GM21367 (cell line): Measurements from ENCODE around the gene TOR1AIP1.
"Not testable (repeated sequence)": the region's sequence is repeated elsewhere in the genome, so short reads cannot be mapped to it uniquely, and the experiment has no call there.

ENCODE experiments used
- ATAC-seq: cut with Tn5 transposase; IDR thresholded peaks from one replicate; pipeline ENCODE4 v1.9.1; 2021; ENCODE audit not compliant: unreplicated experiment

The TOR1AIP1 gene

DNA sequence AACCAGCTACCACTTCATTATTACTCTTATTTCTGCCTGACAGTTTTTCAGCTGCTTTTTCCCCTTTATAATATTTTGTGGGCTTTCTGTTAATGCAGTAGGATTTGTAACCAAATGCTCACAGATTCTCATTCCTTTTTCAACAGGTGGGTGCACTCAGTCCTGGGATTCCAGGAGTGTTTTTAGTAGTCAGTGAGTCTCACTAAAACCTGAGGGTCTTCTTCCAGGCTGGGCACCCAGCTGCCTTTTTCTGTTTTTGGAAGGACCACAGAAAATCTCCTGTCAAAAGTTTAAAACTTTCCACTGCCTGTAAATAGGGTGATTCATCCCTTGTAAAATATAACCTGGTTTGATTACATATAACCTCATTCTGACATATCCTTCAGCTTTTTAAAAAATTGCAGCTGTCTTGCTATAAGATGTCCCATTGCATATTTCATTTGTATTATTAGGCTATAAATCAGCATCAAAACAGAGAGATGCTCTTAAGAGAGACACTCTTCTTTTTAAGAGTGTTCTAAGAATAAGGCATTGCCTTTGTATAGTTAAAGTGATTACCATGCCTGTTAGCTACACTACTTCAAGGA is 55.7 kb downstream of the TOR1AIP1 start:
- no peak for ATAC-seq

DNA sequence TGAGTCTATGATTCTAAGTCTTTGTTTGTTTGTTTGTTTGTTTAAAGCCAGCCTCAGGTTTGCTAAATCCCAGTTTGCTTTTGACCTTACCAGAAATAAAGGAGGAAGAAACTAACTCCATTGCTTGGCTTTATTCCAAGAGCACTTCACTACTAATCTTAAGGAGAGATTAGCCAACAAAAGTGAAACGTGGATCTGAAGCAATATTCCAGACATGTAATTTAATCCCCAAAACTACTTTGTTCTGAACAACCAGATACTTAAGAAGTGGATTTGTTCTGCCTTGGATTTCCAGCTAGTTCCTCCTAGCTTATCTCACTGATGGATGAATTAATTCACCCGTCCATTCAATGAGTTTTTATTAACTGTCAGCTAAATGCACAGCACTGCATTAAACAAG is 56.7 kb downstream of the TOR1AIP1 start:
- ATAC-seq = no peak

DNA sequence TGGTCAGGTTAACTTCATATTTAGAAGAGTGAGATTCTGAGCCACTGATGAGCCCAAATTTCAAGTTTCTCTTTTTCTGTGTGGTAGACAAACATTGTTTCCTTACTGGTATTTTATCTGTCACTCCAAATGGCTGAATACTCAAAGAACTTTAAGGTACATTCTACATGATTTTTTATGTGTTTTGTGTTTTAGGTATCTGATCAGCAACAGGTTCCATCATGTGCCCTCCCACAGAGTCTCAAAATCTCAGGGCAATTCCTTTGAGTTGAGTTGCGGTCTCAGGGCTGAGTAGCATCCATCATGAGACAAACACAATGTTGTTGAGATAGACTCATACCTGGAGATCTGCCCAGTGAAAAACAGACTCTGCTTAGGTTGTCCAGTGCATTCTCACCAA is 57.9 kb downstream of the TOR1AIP1 start:
- no peak for ATAC-seq

DNA sequence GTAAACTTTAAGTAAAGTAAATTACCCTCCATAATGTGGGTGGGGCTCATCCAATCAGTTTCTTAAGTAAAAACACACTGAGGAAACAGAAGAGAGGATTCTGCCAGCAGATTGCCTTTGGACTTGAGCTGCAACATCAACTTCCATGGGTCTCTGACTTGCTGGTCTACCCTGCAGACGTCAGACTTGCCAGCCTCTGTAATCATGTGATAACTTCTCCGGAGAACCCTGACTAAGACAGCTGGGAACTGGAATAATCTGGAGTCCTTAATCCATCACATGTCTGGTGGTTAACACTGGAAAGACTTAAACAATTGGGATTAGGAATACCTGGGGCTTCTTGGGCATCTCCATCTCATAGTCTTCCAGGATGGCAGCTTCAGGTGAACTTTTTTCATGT is 59.4 kb downstream of the TOR1AIP1 start:
- ATAC-seq = no peak

DNA sequence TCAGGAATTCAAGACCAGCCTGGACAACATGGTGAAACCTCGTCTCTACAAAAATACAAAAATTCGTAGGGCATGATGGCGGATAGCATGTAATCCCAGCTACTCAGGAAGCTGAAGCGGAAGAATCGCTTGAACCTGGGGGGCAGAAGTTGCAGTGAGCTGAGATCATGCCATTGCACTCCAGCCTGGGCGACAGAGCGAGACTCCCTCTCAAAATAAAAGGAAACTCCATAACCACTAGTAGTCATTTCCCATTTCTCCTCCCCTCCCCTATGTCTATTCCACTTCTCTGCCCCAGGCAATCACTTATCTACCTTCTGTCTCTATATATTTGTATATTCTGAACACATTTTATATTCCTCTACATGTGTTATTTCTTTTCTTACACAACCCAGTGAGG is 68.6 kb downstream of the TOR1AIP1 start:
- ATAC-seq = no peak

DNA sequence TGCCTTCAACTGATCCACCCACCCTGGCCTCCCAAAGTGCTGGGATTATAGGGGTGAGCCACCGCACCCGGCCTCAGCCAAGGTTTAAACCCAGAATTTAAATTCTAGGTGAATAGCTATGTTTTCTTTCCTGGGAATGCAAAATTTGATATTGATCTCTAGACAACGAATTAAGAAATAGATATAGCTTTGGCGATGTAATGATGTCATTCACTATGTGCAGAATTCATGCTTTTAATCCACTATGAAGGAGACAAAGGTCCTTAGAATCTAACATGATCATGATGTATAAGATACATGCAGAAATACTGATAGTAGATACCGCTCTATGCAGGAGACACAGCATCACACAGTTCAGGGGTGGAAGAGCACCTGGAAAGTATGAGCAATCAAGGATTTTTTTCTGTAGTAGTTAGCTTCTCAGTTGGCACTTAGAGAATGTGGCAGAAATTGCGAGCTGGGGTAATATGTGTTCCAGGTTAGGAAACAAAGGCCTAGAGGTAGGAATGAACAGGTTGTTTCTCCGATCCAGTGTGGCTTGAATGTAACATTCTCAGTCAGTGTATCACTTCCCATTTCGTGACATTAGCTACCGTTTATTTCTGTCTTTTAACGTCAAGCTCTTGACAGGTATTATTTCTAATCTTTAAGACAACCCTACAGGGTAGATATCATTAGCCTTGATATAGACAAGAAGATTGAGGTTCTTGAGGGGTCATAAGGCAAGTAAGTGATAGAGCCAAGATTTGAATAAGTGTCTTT is 69.5 kb downstream of the TOR1AIP1 start:
- ATAC-seq = no peak

DNA sequence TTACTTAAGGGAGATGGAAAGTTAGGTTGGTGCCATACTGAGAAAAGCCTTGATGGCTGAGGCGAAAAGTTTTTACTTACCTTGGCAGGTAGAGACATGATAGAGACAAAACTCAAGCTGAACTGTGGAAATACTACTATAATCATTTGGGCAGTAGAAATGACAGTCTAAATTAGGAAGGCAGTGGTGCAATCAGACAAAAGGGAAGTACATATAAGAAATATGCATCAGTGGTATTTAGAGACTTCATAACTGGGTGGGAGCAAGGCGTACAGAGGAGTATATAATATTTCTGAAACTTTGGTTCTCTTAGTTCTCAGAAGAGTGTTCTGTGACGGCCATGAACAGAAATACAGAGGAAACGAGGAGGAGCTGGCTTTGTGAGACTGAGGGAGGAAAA is 70.1 kb downstream of the TOR1AIP1 start:
- no peak for ATAC-seq

DNA sequence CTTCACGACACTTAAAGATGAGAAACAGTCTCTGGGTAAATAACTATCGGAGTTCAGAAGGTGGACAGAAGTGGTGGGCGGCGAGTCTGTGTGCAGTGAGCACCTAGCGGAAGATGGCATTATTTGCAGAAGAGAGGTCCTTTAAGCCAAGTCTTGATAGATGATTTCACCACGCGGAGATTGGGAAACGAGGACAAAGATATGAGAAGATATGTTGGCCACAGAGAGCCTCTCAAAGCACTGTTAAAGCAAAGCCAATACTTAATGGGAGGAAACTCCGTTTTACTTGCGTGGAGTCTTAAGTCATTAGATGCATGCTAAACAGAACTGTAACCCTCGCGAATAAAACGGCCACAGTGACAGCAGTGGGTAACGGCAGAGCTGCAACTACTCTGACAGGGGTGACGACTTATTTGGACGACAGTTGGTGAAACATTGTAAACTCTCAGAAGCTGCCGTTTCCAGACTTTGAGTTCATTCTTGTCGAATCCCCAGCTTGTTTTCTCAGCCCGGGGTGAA is 71.9 kb downstream of the TOR1AIP1 start:
- ATAC-seq = peak; percentile 15

DNA sequence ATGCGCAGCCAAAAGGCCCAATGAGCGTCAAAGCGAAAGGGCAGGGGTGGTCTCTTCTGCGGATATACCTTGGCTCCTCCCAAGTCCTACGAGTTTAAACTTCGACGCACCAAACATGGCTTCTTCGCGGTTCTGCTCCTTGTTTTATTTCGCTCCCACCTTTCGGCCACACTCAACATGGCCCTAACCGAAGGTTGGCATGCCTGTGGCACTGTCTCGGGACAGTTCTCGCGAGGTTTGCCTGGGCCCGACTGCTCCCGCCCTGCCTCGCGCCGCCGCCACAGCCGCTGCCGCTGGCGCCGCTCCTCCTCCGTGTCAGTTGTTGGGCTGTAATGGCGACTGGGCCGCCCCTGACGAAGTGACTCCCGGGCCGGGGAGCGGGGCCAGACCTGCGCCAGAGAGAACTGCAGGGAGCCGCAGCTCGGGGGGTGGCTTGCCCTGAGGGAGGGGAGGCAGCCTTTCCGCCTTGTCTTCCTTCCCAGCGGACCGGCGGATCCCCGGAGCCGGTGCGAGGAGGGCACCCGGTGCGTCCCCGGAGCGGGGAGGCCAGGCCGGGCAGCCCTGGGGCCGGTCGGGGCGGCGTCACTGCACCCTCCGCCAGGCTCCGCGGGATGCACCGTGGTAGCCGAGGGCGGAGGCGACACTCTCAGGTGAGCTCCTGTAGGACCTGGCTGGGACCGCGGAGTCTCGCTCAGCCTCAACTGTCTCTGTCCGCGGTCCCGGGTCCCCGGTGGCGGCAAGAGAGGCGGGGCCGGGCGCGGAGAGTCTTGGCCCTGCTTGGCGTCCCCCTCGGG is 72.6 kb downstream of the TOR1AIP1 start, which contains the start of gene CEP350:
TSS of gene CEP350 (plus strand) at position 318 of the 794 bp plus-strand sequence. CDS start 31,372 bp downstream, outside the sequence.
- peak; percentile 93 for ATAC-seq

DNA sequence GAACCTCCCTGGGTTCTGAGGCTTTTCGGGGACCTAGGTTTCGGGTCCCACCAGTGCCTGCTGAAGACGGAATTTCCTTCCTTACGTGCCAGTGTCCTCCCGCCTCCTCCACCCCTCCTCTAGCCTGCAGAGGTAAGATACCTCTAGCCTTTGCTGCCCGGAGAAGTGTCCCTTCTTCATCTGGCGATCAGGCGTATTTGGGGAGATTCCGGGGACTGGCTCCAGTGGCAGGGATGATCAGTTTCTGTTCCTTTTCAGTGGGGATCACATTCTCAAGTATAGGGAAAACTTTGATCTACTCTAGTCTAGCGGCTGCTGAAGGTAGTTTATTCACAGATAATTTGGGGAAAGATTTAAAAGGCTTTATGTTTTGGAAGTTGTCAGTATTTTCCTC is 73.2 kb downstream of the TOR1AIP1 start:
- ATAC-seq = no peak

DNA sequence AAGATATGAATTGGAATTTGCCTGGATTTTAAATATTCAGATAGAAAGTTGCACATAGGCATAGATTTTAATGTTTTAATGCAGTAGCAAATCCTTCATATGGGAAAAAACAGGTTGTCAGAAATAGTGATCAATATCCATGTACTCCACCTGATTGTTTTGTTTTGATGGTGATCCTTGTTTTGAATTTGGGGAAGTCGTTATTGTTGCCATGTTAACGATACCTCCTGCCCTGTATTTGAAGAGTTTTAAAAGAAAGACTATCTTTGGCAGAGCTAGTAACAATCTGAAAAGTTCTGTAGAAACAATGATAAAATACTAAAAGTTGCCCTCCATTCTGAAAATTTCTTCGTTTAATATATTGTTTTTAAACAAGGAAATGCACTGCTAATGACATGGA is 73.6 kb downstream of the TOR1AIP1 start:
- ATAC-seq = no peak

DNA sequence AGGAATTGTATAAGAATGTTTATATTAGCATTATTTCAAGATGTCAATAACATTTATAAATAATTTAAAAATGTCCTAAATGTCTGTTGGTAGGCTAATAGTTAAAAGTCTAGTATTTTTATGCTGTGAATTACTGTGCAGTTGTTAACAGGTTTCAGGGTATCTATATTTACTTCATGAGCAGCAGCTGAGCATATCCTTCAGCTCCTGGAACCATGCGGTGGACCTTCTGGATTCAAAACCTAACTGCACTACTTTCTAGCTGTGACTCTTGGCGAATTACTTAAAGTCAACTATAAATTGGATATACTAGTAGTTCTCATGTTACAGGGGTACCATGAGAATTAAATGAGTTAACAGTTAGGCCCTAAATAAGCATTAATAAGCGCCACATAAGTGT is 76.3 kb downstream of the TOR1AIP1 start:
- no peak for ATAC-seq

DNA sequence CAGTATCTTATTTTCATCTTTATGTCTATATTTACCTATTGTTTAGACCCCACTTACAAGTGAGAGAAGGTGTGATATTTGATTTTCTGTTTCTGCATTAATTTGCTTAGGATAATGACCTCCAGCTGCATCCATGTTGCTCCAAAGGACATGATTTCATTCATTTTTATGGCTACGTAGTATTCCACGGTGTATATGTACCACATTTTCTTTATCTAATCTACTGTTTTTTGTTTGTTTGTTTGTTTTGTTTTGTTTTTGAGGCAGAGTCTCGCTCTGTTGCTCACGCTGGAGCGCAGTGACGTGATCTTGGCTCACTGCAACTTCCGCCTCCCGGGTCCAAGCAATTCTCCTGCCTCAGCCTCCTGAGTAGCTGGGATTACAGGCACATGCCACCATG is 80.1 kb downstream of the TOR1AIP1 start:
- not testable (repeated sequence) for ATAC-seq

DNA sequence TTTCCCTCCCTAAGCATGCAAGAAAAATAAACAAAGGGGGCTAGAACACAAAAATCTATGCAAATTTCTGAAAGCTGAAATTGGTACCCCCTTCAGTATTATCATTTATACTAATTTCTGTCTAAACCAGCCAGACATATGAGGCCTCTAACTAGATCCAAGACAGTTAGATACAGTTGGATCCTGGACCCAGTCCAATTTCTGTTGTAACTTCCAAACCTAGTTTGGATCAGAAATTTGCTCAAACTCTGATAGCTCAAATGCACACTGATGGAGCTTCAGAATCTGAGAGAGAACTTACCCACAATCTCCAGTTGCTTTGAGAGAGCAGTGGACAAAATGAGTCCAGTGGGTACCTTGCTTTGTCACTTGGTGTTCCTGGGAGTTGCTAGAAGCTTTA is 84.5 kb downstream of the TOR1AIP1 start:
- no peak for ATAC-seq

DNA sequence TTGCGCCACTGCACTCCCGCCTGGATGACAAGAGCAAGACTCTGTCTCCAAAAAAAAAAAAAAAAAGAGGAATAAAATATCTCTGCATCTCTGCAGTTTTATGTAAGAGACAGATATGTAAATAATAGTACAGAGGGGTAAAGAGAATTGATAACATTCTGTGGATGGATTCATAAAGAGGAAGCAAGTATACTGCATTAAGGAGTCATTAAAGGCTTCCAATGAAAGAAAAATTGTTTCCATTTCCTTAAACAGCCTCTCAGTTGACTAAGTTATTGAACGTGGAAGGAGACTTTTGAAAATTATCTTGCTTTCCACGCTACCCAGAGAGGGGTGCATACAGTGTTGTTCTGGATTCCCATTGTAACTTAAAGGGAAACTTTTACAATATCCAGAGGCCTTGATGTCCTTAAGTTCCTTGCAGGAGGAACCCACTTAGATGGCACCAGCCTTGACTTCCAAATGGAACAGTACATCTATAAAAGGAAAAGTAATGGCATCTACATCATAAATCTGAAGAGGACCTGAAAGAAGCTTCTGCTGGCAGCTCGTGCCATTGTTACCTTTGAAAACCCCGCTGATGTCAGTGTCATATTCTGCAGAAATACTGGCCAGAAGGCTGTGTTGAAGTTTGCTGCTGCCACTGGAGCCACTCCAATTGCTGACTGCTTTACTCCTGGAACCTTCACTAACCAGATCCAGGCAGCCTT is 86.4 kb downstream of the TOR1AIP1 start:
- no peak for ATAC-seq

DNA sequence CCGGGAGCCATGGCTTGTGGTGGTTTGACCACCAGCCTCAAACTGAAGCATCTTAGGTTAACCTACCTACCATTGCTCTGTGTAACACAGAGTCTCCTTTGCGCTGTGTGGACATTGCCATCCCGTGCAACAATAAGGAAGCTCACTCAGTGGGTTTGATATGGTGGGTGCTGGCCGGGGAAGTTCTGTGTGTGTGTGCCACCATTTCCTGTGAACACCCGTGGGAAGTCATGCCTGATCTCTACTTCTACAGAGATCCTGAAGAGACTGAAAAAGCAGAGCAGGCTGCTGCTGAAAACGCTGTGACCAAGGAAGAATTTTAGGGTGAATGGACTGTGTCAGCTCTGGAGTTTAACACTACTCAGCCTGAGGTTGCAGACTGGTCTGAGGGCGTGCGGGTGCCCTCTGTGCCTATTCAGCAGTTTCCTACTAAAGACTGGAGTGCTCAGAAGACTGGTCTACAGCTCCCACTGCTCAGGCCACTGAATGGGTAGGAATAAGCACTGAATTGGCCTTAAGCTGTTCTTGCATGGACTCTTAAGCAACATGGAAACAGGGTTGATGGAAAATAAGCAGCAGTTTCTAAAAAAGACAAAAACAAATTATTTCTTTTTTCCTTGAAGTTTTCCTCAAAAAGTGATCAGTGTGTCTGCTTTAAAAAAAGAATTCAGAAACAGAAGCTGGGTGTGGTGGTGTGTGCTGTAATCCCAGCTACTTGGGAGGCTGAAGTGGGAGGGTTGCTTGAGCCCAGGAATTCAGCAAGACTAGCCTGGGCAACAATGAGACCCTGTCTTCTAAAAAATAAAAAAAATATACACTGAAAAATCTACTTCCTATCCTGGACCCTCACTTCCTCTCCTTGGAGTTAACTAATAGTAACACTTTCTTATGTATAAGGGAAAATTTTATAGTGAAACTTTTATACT is 87.2 kb downstream of the TOR1AIP1 start:
- ATAC-seq = no peak
